Adrenal gland (tissue), 12 donors: ENCODE data around the gene PBX1. TPM values are rescaled to one million over a fixed set of nuclear protein-coding genes. Genes with fewer than 3 reads are reported as not detected.

Experiments
- DNase-seq, 7 donors: peaks; one replicate each; pipeline ENCODE4 v3.0.0-alpha.2; 2019 to 2020
- H3K27ac ChIP-seq, 5 donors: fragments of 200-600 bp; sonication (generic) in 4 of 5; 1 replicate in 3 of 5; 2 replicates in 2 of 5; pipeline versions ENCODE4 v1.5.1 to v1.8.0; 2016 to 2020; ENCODE audit warnings: mild to moderate bottlenecking in 1 of 5
- H3K27me3 ChIP-seq: fragments of 200-600 bp; 2 replicates; pipeline ENCODE4 v1.8.0; 2021
- H3K36me3 ChIP-seq, 2 donors: fragments of 200-600 bp; replicated peaks in 1 of 2; 1 replicate in 1 of 2; 2 replicates in 1 of 2; pipeline versions ENCODE4 v1.5.1 to v1.8.0; 2018 to 2022
- H3K4me1 ChIP-seq, 2 donors: fragments of 200-600 bp; replicated peaks in 1 of 2; 1 replicate in 1 of 2; 2 replicates in 1 of 2; pipeline versions ENCODE4 v1.5.1 to v1.8.0; 2018 to 2021
- H3K4me3 ChIP-seq, 4 donors: fragments of 200-600 bp; sonication (generic) in 3 of 4; one replicate each; pipeline ENCODE4 v1.5.1; 2016 to 2018
- H3K9me3 ChIP-seq, 3 donors: fragments of 200-600 bp; sonication (generic) in 1 of 3; replicated peaks in 1 of 3; 1 replicate in 2 of 3; 2 replicates in 1 of 3; pipeline versions ENCODE4 v1.5.1 to v1.8.0; 2016 to 2021
- POLR2A ChIP-seq, 2 donors: fragments of 450-650 bp; IDR thresholded peaks; one replicate each; pipeline ENCODE4 v1.6.1; 2017; ENCODE audit warnings: antibody characterized with exemption in 2 of 2, mild to moderate bottlenecking in 2 of 2, moderate library complexity in 1 of 2
- WGBS, 4 donors: extraction: QIAGEN DNeasy Blood & Tissue Kit in 2 of 4; methylation state at CpG; one replicate each; pipeline versions ENCODE4 v1.1.5 to v1.1.7; 2013 to 2017; 5-methylcytosine and 5-hydroxymethylcytosine counted together
- intact Hi-C, 2 donors: fragments of 100-400 bp; cut with DNase I; formaldehyde crosslinking; loops; one replicate each; pipeline versions ENCODE4 v1.14.1 to v1.15.0; 2022 to 2023
- polyA plus RNA-seq, 3 donors: library from polyadenylated mRNA; stranded (reverse); fragments of 200-250 nt in 2 of 3; fragments of 350-450 nt in 1 of 3; fragmentation: Illumina TruSeq in 1 of 3; extraction: RNeasy Lipid Tissue Mini Kit (QIAGEN cat#74804) in 1 of 3; gene quantifications; one replicate each; pipeline ENCODE4 v1.2.3, GENCODE V29; 2013 to 2014
- total RNA-seq, 9 donors: library from RNA; depleted of rRNA in 4 of 9; stranded (reverse); fragments of >200 nt in 4 of 9; fragments of 120-200 nt in 1 of 9; fragmentation: NEBNext Ultra II Directional in 1 of 9; extraction: Animal tissue kit (Norgen Biotek cat#: 25700) in 1 of 9; gene quantifications; one replicate each; pipeline versions ENCODE4 v1.1.0 to v1.2.4, GENCODE V29; 2013 to 2023
- TF ChIP-seq, protein P1 (sequence below), 6 experiments: fragments of 450-650 bp in 4 of 6; fragments of 200-600 bp in 2 of 6; sonication (generic) in 1 of 6; IDR thresholded peaks; 1 replicate in 5 of 6; 2 replicates in 1 of 6; pipeline versions ENCODE4 v1.5.1 to v1.8.0; 2016 to 2021; ENCODE audit warnings: antibody characterized with exemption in 6 of 6, mild to moderate bottlenecking in 2 of 6, moderate library complexity in 1 of 6
- donor health status: healthy with polysubstance abuse.
- donor health status: Bipolar disorder and iron deficiency.
- donor health status: DM: yes; HTN: yes; CAD: no.
- donor health status: DM: no; HTN: no; CAD: no.
- donor health status: DM: no; HTN: no; CAD: no.
- donor health status: DM: yes; HTN: yes; CAD: no.

The PBX1 gene
- total and polyA plus RNA-seq, 12 donors, result 13.0 to 294 (median 99.3) TPM

DNA sequence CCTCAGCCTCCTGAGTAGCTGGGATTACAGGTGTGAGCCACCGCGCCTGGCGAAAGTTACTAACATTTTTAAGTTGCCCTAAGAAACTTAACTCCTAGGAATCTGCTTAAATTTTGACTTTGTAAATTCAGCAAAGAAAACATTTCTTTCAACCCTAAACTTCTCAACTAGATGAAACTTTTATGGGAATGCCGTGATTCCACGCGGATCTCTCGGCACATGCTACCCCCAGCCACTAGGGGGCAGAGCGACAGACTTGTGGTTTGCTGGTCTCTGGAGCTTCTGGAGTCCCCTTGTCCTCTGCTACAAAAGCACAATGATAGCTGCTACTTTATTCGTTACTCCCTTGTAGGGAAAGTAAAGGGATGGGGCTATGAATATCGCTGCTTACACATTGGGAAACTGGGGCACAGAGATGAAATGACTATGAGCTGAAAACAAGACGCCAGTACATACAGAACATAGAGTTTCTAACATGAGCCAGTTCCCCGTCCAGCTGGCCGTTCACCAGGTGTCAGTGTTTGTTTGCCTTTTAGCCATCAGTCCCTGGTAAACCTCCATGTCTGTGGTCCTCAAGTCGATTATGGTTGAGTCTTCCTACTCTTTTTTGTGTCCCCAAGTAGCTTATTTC is 114.7 kb downstream of the PBX1 start:
- no peaks in the 10 kb centered on the region for H3K9me3 ChIP-seq
- H3K4me3 ChIP-seq, result no peak overlapping the region
- 89 to 93% (median 93%) methylated on average over 14 of the region's 14 CpGs for WGBS, 4 donors
- TF ChIP-seq, protein P1, sequence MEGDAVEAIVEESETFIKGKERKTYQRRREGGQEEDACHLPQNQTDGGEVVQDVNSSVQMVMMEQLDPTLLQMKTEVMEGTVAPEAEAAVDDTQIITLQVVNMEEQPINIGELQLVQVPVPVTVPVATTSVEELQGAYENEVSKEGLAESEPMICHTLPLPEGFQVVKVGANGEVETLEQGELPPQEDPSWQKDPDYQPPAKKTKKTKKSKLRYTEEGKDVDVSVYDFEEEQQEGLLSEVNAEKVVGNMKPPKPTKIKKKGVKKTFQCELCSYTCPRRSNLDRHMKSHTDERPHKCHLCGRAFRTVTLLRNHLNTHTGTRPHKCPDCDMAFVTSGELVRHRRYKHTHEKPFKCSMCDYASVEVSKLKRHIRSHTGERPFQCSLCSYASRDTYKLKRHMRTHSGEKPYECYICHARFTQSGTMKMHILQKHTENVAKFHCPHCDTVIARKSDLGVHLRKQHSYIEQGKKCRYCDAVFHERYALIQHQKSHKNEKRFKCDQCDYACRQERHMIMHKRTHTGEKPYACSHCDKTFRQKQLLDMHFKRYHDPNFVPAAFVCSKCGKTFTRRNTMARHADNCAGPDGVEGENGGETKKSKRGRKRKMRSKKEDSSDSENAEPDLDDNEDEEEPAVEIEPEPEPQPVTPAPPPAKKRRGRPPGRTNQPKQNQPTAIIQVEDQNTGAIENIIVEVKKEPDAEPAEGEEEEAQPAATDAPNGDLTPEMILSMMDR (IDR thresholded peaks at IDR 0.05), result peak in 3 of 6 experiments; percentile 22 to 37 (median 29)
- TF ChIP-seq POLR2A (IDR thresholded peaks at IDR 0.05), result no peak
- peaks cover 15 to 33% of the 10 kb centered on the region in 2 donors for H3K4me1 ChIP-seq
- no peaks in the 10 kb centered on the region for H3K27me3 ChIP-seq
- no peaks in the 10 kb centered on the region for H3K36me3 ChIP-seq
- DNase-seq, result no peak
- no peak overlapping the region for H3K27ac ChIP-seq
- intact Hi-C loops, result no loop called here

DNA sequence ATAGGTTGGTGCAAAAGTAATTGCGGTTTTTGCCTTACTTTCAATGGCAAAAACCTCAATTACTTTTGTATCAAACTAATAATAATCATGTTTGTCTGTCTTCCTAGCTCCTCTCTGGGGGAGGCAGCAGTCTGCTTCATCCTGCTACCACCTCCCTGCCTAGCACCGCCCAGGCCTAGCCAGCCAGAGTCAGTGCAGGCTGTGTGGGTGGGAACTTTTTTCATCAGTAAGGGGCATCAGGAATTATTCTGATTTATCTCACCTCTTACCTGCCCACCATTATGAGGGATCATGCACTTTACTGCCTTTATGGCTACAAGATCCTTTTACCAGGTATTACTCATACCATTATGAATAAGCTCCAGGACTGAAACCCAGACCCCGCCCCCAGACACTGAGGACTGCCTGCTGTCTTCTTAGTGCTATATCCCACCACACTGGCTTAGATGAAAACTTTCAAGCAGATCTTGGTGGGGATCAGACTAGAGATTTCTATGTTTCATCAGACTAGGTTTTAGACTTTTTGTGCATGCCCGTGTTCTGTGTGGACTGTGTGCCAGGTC is 116.4 kb downstream of the PBX1 start:
- TF ChIP-seq, protein P1 (IDR thresholded peaks at IDR 0.05), result no peak
- 97 to 99% (median 98%) methylated on average over 4 of the region's 4 CpGs for WGBS, 4 donors
- intact Hi-C loops, result no loop called here
- H3K9me3 ChIP-seq, result no peaks in the 10 kb centered on the region
- peaks cover 13 to 38% of the 10 kb centered on the region in 2 donors for H3K4me1 ChIP-seq
- H3K27ac ChIP-seq, result no peak overlapping the region
- no peak for DNase-seq
- no peaks in the 10 kb centered on the region for H3K36me3 ChIP-seq
- H3K4me3 ChIP-seq, result no peak overlapping the region
- no peaks in the 10 kb centered on the region for H3K27me3 ChIP-seq

DNA sequence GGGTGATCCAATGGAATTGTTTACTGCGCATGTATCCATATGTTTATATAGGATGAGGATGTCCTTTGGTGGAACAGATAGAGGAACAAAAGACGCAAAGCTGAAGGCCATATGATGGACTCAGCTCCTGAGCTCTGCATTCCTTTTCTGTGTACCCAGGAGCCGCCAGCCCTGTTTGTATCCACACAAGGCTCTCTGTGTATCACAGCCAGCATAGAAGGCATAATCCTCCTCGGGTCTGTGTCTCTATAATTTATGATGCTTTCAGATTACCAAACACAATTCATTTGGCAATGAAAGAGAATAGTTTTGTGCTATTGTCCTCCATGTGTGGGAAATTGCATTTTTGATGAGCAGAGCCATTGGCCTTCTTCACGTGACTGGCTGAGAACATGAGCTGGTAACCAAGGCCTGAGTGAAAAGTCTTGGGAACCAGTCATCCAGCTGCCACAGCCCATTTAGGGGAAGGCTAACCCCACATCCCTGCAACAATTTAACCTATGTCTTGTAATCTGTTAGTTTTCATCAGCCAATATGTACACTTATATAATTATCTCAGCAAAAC is 119.2 kb downstream of the PBX1 start:
- WGBS, 4 donors, result 69 to 75% (median 72%) methylated on average over 5 of the region's 5 CpGs
- peak overlapping the region in 1 of 5 donors; percentile 37 for H3K27ac ChIP-seq
- intact Hi-C loops, result no loop called here
- no peaks in the 10 kb centered on the region for H3K27me3 ChIP-seq
- H3K4me3 ChIP-seq, result no peak overlapping the region
- H3K9me3 ChIP-seq, result no peaks in the 10 kb centered on the region
- no peak for DNase-seq
- TF ChIP-seq, protein P1 (IDR thresholded peaks at IDR 0.05), result no peak
- H3K4me1 ChIP-seq, result peaks cover 0 to 22% of the 10 kb centered on the region in 2 donors
- no peaks in the 10 kb centered on the region for H3K36me3 ChIP-seq

DNA sequence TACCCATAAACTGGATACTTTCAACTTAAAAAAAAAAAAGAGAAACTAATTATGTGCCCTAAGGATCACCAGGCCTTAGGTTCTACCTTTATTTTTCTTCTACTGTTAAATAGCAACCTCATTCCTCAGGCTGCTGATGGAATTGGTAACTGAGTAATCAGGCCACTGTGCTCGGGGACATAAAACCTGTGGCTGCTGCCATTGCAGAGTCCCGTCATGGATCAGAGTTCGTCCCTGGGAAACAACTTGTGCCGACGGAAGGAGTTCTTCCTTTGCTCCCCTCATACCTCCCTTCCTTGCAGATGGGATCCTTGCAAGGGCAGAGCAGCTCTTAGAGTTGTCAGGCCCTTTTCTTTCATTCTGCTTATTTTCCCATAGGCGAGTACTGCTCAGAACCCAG is 123.6 kb downstream of the PBX1 start:
- DNase-seq, result no peak
- no peak for TF ChIP-seq POLR2A (IDR thresholded peaks at IDR 0.05)
- TF ChIP-seq, protein P1 (IDR thresholded peaks at IDR 0.05), result no peak
- no peaks in the 10 kb centered on the region for H3K27me3 ChIP-seq
- intact Hi-C loops, result no loop called here
- 92 to 98% (median 96%) methylated on average over 6 of the region's 6 CpGs for WGBS, 4 donors
- no peak overlapping the region for H3K27ac ChIP-seq
- H3K4me1 ChIP-seq, result peaks cover 0 to 40% of the 10 kb centered on the region in 2 donors
- H3K4me3 ChIP-seq, result no peak overlapping the region
- no peaks in the 10 kb centered on the region for H3K36me3 ChIP-seq
- no peaks in the 10 kb centered on the region for H3K9me3 ChIP-seq
